Measurements from ENCODE around the gene MTA2.
A peak's percentile ranks its signal among the peaks of the same experiment; 100 is the strongest.
"Not testable (repeated sequence)": the region's sequence is repeated elsewhere in the genome, so short reads cannot be mapped to it uniquely, and the experiment has no call there.

The MTA2 gene

GRCh38 chr11:62574363-62575071 lies 27.1 kb downstream of the MTA2 start:
- Histone ChIP-seq H3K9ac (peak overlapping the region; percentile 52; the same call in 1 of the 2 replicates), H3K27ac (peak overlapping the region; percentile 37; the same call in 1 of the 2 replicates), H3K4me3 (IDR thresholded peaks at IDR 0.05; ENCODE audit: insufficient read depth, low read depth, low read length) (peak overlapping the region; percentile 22), H4K20me1 (ENCODE audit: insufficient read depth) (no peaks in the 10 kb centered on the region), H3K4me2 (peak overlapping the region; percentile 59), H3K79me2 (ENCODE audit: insufficient read depth, low read depth) (peaks cover 41% of the 10 kb centered on the region), H3K27me3 (ENCODE audit: insufficient read depth, low read depth) (no peaks in the 10 kb centered on the region), H2AFZ (ENCODE audit: low read depth) (peak overlapping the region; percentile 71), H3K4me1 (ENCODE audit: low read depth, poor library complexity, severe bottlenecking) (peaks cover 31% of the 10 kb centered on the region), H3K36me3 (ENCODE audit: insufficient read depth) (peaks cover 24% of the 10 kb centered on the region; the same call in 1 of the 2 replicates)
- TF ChIP-seq CTCF (conservative IDR thresholded peaks at IDR 0.05; ENCODE audit: low read depth, low read length), result no peak

- Histone ChIP-seq H3K27ac (peak within 1 kb of the TSS; percentile 50), H3K4me1 (ENCODE audit: low read depth, poor library complexity, severe bottlenecking) (peaks cover 37% of the 10 kb centered on the region), H3K27me3 (ENCODE audit: insufficient read depth, low read depth) (no peaks in the 10 kb centered on the region), H2AFZ (ENCODE audit: low read depth) (peak within 1 kb of the TSS; percentile 71), H3K9ac (peak within 1 kb of the TSS; percentile 69), H3K79me2 (ENCODE audit: insufficient read depth, low read depth) (peaks cover 49% of the 10 kb centered on the region), H3K4me3 (IDR thresholded peaks at IDR 0.05; ENCODE audit: insufficient read depth, low read depth, low read length) (peak within 1 kb of the TSS; percentile 63), H3K4me2 (peak within 1 kb of the TSS; percentile 66), H4K20me1 (ENCODE audit: insufficient read depth) (no peaks in the 10 kb centered on the region), H3K36me3 (ENCODE audit: insufficient read depth) (peaks cover 32% of the 10 kb centered on the region; the same call in 1 of the 2 replicates)
- no peak for TF ChIP-seq CTCF (conservative IDR thresholded peaks at IDR 0.05; ENCODE audit: low read depth, low read length)
Measured at GRCh38 chr11:62573592-62574362, 27.9 kb downstream of the MTA2 start, which contains the start of gene EEF1G. EEF1G (minus strand) TSS chr11:62573891; CDS start chr11:62573842, 49 bp downstream.

GRCh38 chr11:62573006-62573591 lies 28.6 kb downstream of the MTA2 start:
- TF ChIP-seq CTCF (conservative IDR thresholded peaks at IDR 0.05; ENCODE audit: low read depth, low read length), result no peak
- no peaks in the 10 kb centered on the region for H4K20me1 ChIP-seq (ENCODE audit: insufficient read depth)

GRCh38 chr11:62572431-62572830 lies 29.2 kb downstream of the MTA2 start:
- H3K27ac ChIP-seq, result peak overlapping the region; percentile 50; the same call in 1 of the 2 replicates
- H3K79me2 ChIP-seq (ENCODE audit: insufficient read depth, low read depth), result peaks cover 58% of the 10 kb centered on the region
- H2AFZ ChIP-seq (ENCODE audit: low read depth), result no peak overlapping the region
- H3K4me3 ChIP-seq (IDR thresholded peaks at IDR 0.05; ENCODE audit: insufficient read depth, low read depth, low read length), result no peak overlapping the region
- TF ChIP-seq CTCF (conservative IDR thresholded peaks at IDR 0.05; ENCODE audit: low read depth, low read length), result no peak
- peaks cover 38% of the 10 kb centered on the region; the same call in 1 of the 2 replicates for H3K36me3 ChIP-seq (ENCODE audit: insufficient read depth)
- peak overlapping the region; percentile 66 for H3K4me2 ChIP-seq
- no peaks in the 10 kb centered on the region for H4K20me1 ChIP-seq (ENCODE audit: insufficient read depth)
- H3K9ac ChIP-seq, result peak overlapping the region; percentile 69; the same call in 1 of the 2 replicates
- no peaks in the 10 kb centered on the region for H3K27me3 ChIP-seq (ENCODE audit: insufficient read depth, low read depth)
- peaks cover 42% of the 10 kb centered on the region for H3K4me1 ChIP-seq (ENCODE audit: low read depth, poor library complexity, severe bottlenecking)

More at GRCh38 chr11:62573006-62573591, 28.6 kb downstream of the MTA2 start:
- Histone ChIP-seq H3K27me3 (ENCODE audit: insufficient read depth, low read depth) (no peaks in the 10 kb centered on the region), H3K79me2 (ENCODE audit: insufficient read depth, low read depth) (peaks cover 52% of the 10 kb centered on the region), H3K4me2 (peak overlapping the region; percentile 66), H3K4me1 (ENCODE audit: low read depth, poor library complexity, severe bottlenecking) (peaks cover 37% of the 10 kb centered on the region), H3K4me3 (IDR thresholded peaks at IDR 0.05; ENCODE audit: insufficient read depth, low read depth, low read length) (peak overlapping the region; percentile 63), H3K27ac (peak overlapping the region; percentile 50), H2AFZ (ENCODE audit: low read depth) (peak overlapping the region; percentile 25; the same call in 1 of the 2 replicates), H3K9ac (peak overlapping the region; percentile 69), H3K36me3 (ENCODE audit: insufficient read depth) (peaks cover 38% of the 10 kb centered on the region; the same call in 1 of the 2 replicates)

GRCh38 chr11:62571493-62571892 lies 30.2 kb downstream of the MTA2 start:
- not testable (repeated sequence) for H2AFZ ChIP-seq (ENCODE audit: low read depth); H4K20me1 ChIP-seq (ENCODE audit: insufficient read depth); H3K4me3 ChIP-seq (IDR thresholded peaks at IDR 0.05; ENCODE audit: insufficient read depth, low read depth, low read length); H3K27me3 ChIP-seq (ENCODE audit: insufficient read depth, low read depth); H3K9ac ChIP-seq; H3K27ac ChIP-seq
- Histone ChIP-seq H3K4me1 (ENCODE audit: low read depth, poor library complexity, severe bottlenecking) (peaks cover 48% of the 10 kb centered on the region), H3K36me3 (ENCODE audit: insufficient read depth) (peaks cover 38% of the 10 kb centered on the region; the same call in 1 of the 2 replicates), H3K4me2 (peak overlapping the region; percentile 66; the same call in 1 of the 2 replicates), H3K79me2 (ENCODE audit: insufficient read depth, low read depth) (peaks cover 66% of the 10 kb centered on the region)

GRCh38 chr11:62570903-62571302 lies 30.8 kb downstream of the MTA2 start:
- not testable (repeated sequence) for H4K20me1 ChIP-seq (ENCODE audit: insufficient read depth); H3K9ac ChIP-seq; H3K27me3 ChIP-seq (ENCODE audit: insufficient read depth, low read depth); H3K4me3 ChIP-seq (IDR thresholded peaks at IDR 0.05; ENCODE audit: insufficient read depth, low read depth, low read length); H2AFZ ChIP-seq (ENCODE audit: low read depth); H3K27ac ChIP-seq
- peaks cover 72% of the 10 kb centered on the region for H3K79me2 ChIP-seq (ENCODE audit: insufficient read depth, low read depth)
- H3K4me1 ChIP-seq (ENCODE audit: low read depth, poor library complexity, severe bottlenecking), result peaks cover 51% of the 10 kb centered on the region
- H3K36me3 ChIP-seq (ENCODE audit: insufficient read depth), result peaks cover 38% of the 10 kb centered on the region; the same call in 1 of the 2 replicates
- peak overlapping the region; percentile 29; the same call in 1 of the 2 replicates for H3K4me2 ChIP-seq

Data from KMS-11 (cell line).